CD4-positive, alpha-beta T cell treated with Interferon gamma for 1 hour (primary cell): Measurements from ENCODE around the gene TRIM10.
"Not testable (repeated sequence)": the region's sequence is repeated elsewhere in the genome, so short reads cannot be mapped to it uniquely, and the experiment has no call there.

Source experiments
- DNase-seq: peaks from one replicate; pipeline ENCODE4 v3.0.0-alpha.2; 2020

Gene TRIM10

DNA sequence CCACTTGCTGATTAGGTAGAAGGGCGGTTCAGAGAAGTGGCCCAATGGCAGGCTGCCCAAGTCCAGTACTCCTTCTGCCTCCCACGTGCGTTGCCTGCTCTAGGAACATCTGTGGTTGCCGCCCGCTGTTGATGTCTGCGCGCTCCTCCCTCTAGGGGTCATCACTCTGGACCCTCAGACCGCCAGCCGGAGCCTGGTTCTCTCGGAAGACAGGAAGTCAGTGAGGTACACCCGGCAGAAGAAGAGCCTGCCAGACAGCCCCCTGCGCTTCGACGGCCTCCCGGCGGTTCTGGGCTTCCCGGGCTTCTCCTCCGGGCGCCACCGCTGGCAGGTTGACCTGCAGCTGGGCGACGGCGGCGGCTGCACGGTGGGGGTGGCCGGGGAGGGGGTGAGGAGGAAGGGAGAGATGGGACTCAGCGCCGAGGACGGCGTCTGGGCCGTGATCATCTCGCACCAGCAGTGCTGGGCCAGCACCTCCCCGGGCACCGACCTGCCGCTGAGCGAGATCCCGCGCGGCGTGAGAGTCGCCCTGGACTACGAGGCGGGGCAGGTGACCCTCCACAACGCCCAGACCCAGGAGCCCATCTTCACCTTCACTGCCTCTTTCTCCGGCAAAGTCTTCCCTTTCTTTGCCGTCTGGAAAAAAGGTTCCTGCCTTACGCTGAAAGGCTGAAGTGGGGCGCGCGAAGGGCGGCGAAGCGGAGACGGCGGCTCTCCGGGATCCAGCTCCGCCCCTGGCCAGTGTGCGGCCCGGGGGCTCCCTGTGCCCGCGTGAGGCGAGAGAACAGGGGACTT lies 10.9 kb upstream of the TRIM10 start:
- no peak for DNase-seq

DNA sequence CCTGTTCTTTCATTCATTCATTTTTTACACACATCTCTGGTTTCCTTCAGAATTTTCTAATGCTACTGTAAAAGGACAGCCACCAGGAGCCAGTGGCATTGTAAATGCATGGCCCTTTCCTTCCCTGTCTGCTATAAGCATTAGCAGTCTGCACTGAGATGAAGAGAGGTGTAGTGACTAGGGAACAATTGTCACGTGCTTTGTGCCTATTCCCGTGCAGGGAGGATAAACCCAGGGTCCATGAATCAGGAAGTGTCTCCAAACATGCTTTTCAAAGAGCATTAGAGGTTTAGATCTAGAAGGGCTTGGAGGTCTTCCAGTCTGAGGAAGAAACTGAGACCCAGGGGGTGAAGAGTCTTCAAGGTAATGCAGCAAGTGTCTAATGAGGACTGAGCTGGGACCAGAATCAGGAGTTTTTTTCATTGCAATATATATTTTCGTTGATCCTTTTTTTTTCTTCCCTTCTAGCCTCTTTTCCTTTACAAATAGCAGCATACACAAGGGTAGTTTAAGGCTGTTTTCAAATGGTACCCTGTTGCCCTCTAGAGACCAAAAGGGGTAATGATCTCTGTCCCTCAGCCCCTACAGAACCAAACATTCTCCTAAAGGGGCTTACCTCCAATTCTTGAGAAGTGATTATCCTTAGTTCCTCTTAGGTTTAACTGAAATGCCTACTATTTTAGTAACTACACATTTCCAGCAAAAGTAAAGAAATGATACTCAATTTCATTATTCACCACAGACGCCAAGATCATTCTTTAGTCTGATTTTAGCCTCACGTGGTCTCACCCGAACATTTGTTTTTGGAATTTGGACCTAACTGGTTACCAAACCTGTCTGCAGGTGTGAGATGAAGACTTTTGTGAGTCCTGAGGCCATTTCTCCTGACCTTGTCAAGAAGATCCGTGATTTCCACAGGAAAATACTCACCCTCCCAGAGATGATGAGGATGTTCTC lies 8.9 kb upstream of the TRIM10 start:
- DNase-seq, result no peak

DNA sequence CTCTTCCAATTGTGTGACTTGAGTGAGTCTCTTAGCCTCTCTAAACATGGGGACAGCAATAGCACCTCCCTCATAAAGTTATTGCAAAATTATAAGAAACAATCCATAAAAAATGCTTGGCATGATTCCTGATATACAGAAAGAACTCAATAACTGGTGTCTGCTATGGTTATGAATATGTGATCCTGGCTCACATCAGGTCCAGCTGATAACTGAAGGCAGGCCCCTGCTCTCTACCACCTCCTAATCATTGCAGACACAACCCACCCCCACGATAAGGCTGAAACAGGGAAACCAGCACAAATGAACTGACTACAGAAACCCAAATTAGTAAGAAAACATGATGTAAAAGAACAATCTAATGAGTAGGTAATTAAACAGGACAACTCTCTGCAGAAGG lies 7.7 kb upstream of the TRIM10 start:
- no peak for DNase-seq

DNA sequence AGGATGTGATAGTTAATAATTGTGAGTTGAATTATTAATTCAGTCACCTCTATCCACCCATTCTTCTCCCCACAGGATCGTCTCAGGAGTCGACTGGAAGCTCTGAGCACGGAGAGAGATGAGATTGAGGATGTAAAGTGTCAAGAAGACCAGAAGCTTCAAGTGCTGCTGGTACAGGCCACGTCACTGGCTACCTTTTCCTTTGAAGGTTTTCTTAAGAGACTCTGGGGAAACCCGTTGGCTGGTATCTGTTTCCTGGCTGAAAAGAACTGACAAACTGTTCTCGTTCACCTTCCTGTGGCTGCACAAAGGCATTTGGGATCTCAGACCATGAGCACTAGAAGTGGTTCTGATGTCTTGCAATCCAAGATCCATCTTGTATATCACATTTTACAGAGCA lies 6.1 kb upstream of the TRIM10 start:
- DNase-seq, result no peak

DNA sequence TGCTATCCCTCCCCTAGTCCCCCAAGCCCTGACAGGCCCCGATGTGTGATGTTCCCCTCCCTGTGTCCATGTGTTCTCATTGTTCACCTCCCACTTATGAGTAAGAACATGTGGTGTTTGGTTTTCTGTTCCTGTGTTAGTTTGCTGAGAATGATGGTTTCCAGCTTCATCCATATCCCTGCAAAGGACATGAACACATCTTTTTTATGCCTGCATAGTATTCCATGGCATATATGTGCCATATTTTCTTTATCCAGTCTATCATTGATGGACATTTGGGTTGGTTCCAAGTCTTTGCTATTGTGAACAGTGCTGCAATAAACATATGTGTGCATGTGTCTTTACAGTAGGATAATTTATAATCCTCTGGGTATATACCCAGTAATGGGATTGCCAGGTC lies 4.2 kb upstream of the TRIM10 start:
- not testable (repeated sequence) for DNase-seq

DNA sequence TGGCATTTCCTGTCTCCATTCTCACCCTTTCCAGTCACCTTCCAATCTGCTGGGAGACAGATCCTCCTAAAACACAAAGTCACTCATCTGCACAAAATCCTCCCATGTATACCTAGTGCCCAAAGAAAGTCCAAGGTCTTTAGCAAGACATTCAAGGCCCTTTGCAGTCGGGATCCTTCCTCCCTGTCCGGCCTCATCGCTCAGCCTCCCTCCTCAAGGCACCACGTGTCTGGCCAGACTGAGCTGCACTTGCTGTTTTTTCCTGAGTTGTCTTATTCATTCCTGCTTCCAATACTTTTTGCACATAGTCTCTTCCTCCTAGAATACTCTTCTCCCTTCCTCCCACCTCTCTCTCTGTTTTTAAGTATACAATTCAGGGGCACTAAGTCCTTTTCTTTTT lies 3.7 kb upstream of the TRIM10 start:
- DNase-seq, result no peak

DNA sequence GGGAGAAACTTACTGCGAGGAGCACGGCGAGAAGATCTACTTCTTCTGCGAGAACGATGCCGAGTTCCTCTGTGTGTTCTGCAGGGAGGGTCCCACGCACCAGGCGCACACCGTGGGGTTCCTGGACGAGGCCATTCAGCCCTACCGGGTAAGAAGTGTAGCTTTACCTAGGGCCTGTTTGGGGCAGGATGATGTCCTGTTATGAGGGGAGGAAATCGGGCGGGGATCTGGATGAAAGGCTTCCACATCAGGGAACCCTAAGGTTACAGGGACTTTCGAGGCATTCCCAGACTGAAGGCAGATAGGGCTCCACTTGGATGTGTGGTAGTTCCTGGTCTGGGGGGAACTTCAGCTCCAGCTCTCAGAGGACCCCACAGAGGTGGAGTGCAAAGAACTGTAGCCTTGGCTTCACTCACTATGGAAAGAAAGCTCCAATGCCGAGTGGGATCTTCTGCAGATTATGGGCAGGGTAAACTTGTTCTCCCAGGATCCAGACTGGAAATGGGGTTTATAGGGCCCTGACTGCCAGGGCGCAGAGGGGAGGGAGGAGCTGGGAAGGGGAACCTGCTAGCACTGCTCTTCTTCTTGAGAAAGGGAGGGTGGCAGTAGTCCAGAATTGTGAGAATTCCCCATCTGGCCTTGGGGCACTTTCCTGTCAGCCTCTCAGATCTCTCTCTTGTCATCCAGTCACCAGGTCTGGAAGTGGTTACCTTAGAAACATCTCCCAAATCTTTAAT lies 3.1 kb upstream of the TRIM10 start:
- no peak for DNase-seq

DNA sequence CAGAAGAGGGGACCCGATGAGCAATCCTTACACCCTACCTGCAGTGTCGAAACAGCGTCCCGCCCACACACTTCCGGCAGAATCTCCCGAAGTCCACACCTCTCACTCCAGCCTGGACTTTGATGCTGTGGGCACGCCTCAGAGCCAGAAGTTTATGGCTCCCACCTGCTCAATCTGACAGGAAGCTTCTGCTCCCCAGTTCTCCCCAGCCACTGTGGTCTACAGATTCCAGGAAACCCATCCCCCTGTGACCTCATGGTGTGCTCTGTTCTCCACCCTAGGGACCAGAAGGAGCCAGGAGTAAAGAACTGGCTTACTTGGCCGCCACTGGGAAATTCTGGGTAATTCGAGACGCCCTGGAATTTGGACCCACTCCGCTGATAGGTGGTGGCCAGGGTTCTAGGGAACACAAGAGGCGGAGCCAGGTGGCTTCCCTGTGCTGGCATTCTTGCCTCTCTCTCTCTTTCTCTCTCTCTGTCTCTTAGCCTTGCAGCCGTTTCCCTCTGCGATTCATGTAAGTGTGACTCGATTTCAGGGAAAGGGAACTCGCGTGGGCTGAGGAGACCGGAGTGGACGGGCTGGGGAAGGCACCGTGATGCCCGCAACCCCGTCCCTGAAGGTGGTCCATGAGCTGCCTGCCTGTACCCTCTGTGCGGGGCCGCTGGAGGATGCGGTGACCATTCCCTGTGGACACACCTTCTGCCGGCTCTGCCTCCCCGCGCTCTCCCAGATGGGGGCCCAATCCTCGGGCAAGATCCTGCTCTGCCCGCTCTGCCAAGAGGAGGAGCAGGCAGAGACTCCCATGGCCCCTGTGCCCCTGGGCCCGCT lies 2.3 kb upstream of the TRIM10 start, which contains the start of gene TRIM15:
Gene TRIM15, plus strand, starts transcription at position 457 of the 828 bp plus-strand sequence. Its CDS starts 139 bp downstream, at position 596.
- no peak for DNase-seq

DNA sequence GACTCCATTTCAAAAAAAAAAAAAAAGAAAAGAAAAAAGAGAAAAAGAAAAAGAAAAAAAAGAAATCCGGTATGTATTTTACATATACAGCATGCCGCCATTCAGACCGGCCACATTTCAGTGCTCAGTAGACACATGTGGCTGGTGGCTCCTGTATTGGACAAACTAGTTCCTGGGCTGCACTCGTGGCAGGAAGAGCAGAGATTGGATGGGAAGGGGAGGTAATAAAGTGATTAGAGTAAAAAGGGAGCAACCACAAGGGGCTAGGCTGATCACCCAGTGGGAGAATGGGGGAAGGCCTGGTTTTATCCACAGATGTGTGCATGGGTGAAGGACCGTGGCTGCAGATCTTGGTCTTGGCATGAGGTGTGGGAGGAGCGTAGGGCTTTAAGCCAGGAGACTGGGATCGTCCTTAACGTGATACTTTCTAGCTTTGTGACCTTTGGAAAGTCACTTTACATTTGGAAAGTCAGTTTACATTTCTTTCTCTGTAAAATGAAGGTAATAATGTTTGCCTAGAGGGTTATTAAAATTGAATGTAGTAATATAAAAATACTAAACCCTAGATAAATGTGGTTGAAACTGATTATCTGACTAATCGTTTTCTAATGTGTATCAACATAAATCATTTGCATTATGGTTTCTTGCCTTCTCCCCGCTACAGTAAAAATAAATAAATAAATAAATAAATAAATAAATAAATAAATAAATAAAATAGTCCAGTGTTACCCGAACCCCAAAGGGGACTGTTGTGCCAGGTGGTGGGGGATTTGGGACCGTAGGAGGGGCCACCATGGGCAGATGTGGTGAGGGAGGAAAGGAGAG lies 1.5 kb upstream of the TRIM10 start:
- no peak for DNase-seq

DNA sequence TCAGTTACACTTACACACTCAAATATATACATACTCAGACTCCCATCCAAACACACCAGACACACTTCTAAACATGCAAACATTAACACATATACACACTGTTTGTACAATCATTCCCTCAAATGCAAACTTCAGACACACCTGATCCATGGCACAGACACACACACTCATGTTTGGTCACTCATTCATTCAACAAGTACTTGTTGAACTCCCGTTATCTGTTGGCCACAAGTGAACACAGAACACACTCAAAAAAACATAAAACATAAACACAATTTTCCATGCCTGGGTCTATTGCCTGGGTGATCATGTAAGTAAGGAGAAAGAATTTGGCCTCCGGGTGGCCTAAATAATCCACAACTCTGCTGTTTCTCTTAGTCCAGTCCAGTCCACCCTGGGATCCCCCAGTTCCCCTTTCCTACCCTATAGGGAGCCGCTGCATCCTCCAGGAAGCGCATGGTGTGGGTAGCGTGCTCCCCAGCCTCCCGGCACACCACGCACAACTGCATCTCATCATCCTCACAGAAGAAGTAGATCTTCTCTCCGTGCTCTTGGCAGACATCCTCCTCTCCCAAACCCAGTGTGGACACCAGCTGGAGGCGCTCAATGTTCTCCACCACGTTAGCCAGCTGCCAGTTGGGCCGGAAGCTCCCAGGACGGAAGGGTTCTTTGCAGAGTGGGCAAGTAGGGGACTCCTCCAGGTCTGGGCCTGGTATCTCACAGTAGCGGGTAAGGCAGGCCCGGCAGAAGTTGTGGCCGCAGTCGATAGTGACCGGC lies 815 bp downstream of the TRIM10 start:
- DNase-seq, result no peak

DNA sequence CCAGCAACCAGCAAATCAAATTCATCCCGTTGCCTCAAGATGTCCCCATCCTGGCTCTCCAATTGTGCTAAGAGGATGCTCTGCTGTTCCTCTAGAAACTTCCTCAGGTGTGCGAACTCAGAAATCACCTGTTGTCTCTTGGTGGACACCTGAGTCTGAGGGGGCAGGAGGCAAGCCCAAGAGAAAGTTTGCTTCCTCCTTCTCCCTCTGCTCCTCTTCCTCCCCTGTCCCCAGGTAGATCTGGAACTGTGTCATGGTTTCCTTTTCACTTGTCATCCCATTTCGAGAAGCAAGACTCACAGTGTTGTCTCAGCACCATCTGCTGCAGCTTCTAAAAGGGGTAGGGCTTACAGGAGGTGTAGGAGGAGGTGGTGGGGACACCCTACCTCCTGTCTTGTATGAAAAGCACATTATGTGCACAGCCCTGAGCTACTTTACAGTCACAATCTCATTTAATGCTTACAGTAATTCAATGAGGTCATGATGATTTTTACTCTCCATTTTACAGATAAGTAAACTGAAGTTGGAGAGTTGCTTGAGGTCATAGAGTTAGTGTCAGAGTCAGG lies 2.5 kb downstream of the TRIM10 start:
- DNase-seq, result no peak

DNA sequence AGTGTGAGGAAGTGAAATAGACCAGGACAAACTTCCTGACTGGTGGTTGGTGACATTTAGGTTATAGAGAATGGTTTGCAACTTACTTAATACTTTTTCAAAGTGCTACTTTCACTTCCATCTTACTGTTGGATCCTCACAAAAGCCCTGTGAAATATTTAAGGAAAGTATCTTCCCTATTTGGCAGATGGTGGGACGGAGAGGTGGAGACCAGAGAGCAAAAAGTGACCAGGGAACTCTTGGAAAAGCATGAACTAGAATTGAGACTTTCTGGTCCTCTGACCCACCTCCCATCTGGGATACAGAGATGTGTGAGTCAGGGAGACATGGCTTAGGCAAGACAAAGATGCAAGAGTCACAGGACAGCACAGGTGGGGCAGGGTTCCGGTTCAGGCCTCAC lies 3.0 kb downstream of the TRIM10 start:
- no peak for DNase-seq

DNA sequence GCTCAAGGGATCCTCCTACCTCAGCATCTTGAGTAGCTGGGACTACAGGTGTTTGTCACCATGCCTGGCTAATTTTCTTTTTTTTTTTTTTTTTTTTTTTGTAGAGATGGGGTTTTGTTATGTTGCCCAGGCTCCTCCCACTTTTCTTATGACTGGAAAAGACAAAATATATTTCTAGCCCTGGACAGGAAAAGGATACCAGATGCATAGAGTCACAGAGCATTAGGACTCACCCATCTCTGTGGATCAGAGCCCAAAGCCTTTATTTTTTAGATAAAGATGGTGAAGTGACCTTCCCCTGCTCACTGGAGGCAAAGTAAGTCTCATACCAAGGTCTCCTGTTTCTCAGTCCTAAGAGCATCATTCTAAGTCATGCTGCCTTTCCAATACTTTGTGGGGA lies 3.4 kb downstream of the TRIM10 start:
- no peak for DNase-seq

DNA sequence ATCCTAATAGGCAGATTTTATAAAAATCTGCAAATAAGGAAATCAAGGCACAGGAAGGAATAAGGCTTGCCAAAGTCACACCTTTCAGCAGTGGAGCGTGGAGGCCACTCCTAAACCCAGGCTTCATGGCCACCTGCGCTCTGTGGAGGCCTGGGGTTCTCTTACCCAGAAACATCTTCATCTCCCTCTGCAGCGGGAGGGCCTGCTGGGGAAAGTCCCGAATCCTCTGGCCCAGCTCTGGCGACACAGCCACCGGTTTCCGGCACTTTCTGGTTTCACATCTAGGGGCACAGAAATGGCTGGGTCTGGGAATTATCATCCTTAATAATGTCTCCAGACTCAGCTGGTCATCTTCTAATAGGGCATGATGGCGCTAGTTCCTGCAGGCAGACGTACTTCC lies 4.2 kb downstream of the TRIM10 start:
- no peak for DNase-seq

DNA sequence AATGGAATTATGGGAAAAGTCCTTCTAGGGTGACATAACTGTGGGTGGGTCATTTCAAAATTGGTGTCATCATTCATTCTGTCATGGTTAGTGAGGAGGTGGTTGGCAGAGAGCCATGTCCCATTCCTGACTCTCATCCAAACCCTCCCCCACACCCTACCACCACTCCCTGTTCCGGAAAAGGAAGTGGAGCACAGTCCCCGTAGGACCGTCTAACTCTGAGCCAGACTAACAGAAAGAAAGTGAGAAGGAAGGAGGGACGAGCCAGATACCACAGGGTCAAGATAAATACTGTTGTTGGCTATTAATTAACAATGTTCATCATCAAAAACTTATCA lies 4.8 kb downstream of the TRIM10 start:
- DNase-seq, result no peak

DNA sequence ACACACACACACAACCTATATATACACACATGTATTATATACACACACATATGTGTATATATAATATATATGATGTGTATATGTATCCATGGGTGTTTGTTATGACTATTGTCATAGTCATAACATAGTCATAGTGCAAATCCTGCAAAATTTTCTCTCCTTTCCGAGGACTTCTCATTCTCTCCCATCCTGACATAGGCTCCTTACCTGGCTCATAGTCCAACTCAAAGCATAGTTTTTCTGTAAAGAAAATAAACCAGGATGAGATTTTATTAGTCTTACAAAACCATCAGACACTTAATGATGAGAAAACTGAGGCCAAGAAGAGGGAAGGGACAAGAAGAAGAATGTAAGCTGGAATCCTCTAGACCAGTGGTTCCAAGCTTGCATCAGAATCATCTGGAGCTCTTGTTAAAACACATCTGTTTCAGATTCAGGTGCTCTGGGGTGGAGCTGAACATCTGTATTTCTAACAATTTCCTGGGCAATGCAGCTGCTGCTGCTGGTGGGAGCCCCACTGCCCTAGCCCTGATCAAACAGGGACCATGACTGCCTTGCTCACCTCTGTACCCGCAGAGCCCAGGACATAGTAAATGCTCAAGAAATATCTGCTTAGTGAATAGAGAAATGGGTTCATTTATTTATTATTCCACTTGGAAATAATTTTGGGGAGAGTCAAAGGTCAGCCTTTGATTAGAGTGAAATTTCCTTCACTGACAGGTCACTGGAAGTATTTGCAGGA lies 5.3 kb downstream of the TRIM10 start:
- DNase-seq, result no peak

DNA sequence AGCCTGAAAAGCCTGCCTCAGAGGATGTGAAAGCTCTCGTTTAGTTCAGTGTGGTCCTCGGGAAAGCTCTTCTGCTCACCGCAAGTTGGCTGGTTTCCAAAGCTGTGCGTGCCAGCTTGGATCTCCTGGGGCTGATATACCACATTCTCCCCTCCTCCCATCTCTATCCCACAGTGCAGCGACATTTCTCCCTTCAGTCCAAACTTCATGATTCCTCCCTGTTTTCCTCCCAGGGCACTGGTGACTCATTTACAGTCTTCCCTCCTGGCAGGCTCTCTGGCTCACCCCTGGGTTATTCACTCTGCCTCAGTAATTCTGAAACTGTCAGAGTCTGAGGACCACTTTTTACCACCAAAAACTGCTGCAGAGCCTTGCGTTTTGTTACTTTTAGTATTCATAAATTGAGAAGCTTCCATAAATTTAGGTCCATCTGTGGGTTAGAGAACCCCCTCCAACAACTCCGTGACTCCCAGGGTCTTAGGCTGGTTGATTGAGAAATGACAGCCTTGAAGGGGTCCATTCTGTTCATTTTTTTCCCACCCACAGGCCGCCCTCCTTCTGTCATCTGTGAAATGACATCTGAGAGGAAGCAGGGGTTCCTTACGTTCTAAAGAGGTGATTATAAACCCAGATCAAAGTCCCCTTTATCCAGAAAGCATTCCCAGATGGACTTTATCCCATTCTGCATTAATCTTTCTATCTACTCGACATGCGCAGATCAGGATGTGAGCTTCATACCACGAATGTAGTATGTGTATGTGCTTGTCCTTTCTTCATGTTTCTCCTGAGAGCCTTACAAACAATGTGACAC lies 6.1 kb downstream of the TRIM10 start:
- no peak for DNase-seq

DNA sequence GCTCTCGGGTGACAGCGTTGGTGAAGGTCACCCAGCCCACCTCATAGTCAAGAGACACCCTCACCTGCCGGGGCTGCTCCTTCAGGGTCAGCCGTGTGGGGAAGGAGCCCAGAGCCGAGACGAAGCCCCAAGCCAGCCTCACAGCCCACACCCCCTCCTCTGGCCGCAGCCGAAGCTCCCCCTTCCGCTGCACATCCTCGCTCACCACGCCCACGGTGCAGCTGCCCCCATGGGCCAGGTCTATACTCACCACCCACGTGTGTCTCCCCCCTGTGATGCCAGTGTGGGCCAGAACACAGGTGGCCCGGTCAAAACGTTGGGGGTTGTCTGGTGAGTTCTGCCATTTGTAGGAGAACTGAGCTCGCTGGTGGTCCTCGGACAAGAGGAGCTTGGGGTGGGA lies 7.0 kb downstream of the TRIM10 start:
- DNase-seq, result no peak
